Glutamatergic neuron (in vitro differentiated cells): ENCODE measurements around the gene TRIM8. TPM values are rescaled to one million over a fixed set of nuclear protein-coding genes. Genes with fewer than 3 reads are reported as not detected.

ENCODE experiments used
- DNase-seq: peaks from one replicate; pipeline ENCODE4 v3.0.0; 2022
- H3K27ac Mint-ChIP-seq: one replicate; pipeline ENCODE4 v1.8.0; 2020; ENCODE audit warnings: mild to moderate bottlenecking, mixed read lengths, inconsistent platforms; ENCODE audit not compliant: unreplicated experiment
- H3K27me3 Mint-ChIP-seq: one replicate; pipeline ENCODE4 v1.8.0; 2020; ENCODE audit warnings: mild to moderate bottlenecking, moderate library complexity, mixed read lengths, inconsistent platforms; ENCODE audit not compliant: unreplicated experiment
- H3K36me3 Mint-ChIP-seq: one replicate; pipeline ENCODE4 v1.8.0; 2020; ENCODE audit warnings: mild to moderate bottlenecking, mixed read lengths, inconsistent platforms; ENCODE audit not compliant: unreplicated experiment
- H3K4me1 Mint-ChIP-seq: one replicate; pipeline ENCODE4 v1.8.0; 2020; ENCODE audit warnings: mild to moderate bottlenecking, low read depth, mixed read lengths, inconsistent platforms; ENCODE audit not compliant: unreplicated experiment
- H3K4me3 Mint-ChIP-seq: one replicate; pipeline ENCODE4 v1.8.0; 2020; ENCODE audit warnings: mild to moderate bottlenecking, mixed read lengths, inconsistent platforms; ENCODE audit not compliant: unreplicated experiment
- H3K9me3 Mint-ChIP-seq: one replicate; pipeline ENCODE4 v1.8.0; 2020; ENCODE audit warnings: mild to moderate bottlenecking, moderate library complexity, mixed read lengths, inconsistent platforms; ENCODE audit not compliant: unreplicated experiment
- long read RNA-seq: library from polyadenylated mRNA; unstranded; transcript quantifications from one replicate; pipeline ENCODE4 v2.0.0, GENCODE V29; 2020; ENCODE audit not compliant: unreplicated experiment
- total RNA-seq: library from RNA; stranded (reverse); fragmentation: NEBNext Ultra II Directional; extraction: Animal tissue kit (Norgen Biotek cat#: 25700); gene quantifications from one replicate; pipeline ENCODE4 v1.2.1, GENCODE V29; 2021; ENCODE audit not compliant: unreplicated experiment
- TF ChIP-seq, protein P1 (sequence below): fragments of 200-600 bp; sonication (generic); IDR thresholded peaks from one replicate; pipeline ENCODE4 v1.5.0; 2021; ENCODE audit not compliant: partially characterized antibody, unreplicated experiment

Gene TRIM8, protein sequence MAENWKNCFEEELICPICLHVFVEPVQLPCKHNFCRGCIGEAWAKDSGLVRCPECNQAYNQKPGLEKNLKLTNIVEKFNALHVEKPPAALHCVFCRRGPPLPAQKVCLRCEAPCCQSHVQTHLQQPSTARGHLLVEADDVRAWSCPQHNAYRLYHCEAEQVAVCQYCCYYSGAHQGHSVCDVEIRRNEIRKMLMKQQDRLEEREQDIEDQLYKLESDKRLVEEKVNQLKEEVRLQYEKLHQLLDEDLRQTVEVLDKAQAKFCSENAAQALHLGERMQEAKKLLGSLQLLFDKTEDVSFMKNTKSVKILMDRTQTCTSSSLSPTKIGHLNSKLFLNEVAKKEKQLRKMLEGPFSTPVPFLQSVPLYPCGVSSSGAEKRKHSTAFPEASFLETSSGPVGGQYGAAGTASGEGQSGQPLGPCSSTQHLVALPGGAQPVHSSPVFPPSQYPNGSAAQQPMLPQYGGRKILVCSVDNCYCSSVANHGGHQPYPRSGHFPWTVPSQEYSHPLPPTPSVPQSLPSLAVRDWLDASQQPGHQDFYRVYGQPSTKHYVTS
- 74.8 TPM for total RNA-seq
- long read RNA-seq, full-length matches to known transcripts = 4 of 9 reads
- long read RNA-seq, partial matches to known transcripts = 0 of 9 reads
- long read RNA-seq, other reads (novel, unspliced or antisense) = 5 of 9 reads

DNA sequence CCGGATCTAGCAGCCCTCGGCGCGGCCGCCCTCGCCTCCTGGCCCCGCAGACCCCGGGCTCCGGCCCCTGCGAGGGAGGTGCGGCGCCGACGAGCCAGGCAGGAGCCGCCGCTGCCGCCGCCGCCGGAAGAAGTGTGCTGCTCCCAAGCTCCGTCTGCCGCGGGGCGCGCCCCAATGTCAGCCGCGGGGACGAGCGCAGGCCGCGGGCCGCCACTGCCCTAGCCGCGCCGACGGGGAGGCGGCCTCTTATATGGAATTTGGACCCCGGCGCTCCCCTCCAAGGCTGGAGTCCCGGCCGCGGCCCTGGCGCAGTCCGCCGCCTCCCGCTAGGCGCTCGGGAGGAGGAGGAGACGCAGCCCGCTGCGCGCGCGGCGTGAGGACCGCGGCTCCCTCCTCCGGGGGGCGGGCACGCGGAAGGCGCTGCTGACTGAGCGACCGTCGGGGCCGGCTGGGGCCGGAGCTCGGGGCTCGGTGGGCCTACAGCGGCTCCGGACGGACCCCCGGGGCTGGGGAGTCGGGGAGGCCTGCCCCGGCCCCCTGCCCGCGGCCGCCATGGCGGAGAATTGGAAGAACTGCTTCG, at the start of gene TRIM8:
TSS of gene TRIM8 (plus strand) at position 414 of the 580 bp plus-strand sequence. CDS start at position 553, 139 bp downstream.
- Mint-ChIP-seq H3K4me1 (peaks cover 25% of the 10 kb centered on the region), H3K4me3 (peak within 1 kb of the TSS; percentile 99), H3K27ac (peak within 1 kb of the TSS; percentile 99), H3K9me3 (peaks cover 28% of the 10 kb centered on the region), H3K36me3 (no peaks in the 10 kb centered on the region), H3K27me3 (peaks cover 33% of the 10 kb centered on the region)
- DNase-seq = peak; percentile 66
- TF ChIP-seq, protein P1, sequence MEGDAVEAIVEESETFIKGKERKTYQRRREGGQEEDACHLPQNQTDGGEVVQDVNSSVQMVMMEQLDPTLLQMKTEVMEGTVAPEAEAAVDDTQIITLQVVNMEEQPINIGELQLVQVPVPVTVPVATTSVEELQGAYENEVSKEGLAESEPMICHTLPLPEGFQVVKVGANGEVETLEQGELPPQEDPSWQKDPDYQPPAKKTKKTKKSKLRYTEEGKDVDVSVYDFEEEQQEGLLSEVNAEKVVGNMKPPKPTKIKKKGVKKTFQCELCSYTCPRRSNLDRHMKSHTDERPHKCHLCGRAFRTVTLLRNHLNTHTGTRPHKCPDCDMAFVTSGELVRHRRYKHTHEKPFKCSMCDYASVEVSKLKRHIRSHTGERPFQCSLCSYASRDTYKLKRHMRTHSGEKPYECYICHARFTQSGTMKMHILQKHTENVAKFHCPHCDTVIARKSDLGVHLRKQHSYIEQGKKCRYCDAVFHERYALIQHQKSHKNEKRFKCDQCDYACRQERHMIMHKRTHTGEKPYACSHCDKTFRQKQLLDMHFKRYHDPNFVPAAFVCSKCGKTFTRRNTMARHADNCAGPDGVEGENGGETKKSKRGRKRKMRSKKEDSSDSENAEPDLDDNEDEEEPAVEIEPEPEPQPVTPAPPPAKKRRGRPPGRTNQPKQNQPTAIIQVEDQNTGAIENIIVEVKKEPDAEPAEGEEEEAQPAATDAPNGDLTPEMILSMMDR = no peak

DNA sequence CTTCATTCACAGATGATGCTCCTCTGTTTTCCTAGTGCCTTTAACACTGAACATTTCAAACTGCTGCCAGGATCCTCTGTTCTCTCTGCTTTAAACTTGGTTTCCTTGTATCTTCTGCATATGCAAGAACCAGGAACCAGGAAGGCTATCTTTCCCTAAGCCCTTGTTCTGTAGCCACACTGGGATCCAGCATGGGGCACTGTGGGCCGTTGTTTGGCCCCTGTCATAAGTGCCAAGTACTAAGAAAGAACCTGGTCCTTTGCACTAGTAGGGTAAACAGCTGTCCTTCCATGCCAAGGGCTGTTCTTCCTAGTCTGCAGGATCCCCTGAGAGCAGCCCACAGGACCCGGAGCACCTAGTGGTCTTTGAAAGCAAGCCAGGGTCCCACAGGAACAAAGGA, 49.0 kb upstream of the TRIM8 start:
- H3K4me1 Mint-ChIP-seq = peaks cover 4% of the 10 kb centered on the region
- TF ChIP-seq, protein P1 = no peak
- peaks cover 7% of the 10 kb centered on the region for H3K27me3 Mint-ChIP-seq
- no peak overlapping the region for H3K4me3 Mint-ChIP-seq
- peak overlapping the region; percentile 33 for H3K27ac Mint-ChIP-seq
- peaks cover 9% of the 10 kb centered on the region for H3K36me3 Mint-ChIP-seq
- peaks cover 5% of the 10 kb centered on the region for H3K9me3 Mint-ChIP-seq
- DNase-seq = no peak

DNA sequence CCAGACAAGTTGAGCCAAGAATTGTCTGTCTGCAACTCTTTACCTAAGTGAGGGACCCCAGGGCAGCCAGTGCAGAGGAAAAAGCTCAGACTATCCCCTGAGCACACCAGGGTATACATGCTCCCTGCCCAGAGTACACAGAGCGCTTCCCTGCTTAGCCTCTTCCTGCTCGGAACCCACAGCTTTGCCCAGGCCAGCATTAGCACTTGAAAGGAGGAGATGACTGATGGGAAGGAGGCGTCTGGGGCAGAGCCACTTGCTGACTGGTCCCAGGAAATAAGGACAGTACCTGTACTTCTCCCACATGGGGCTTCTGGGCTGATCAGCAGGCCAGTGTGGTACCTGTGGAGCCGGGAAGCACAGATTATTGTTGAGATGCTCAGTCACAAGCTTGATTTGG, 48.4 kb upstream of the TRIM8 start:
- TF ChIP-seq, protein P1 = no peak
- Mint-ChIP-seq H3K4me1 (peaks cover 7% of the 10 kb centered on the region), H3K4me3 (no peak overlapping the region), H3K9me3 (peaks cover 5% of the 10 kb centered on the region), H3K27me3 (peaks cover 9% of the 10 kb centered on the region), H3K27ac (no peak overlapping the region), H3K36me3 (peaks cover 9% of the 10 kb centered on the region)
- DNase-seq = no peak

DNA sequence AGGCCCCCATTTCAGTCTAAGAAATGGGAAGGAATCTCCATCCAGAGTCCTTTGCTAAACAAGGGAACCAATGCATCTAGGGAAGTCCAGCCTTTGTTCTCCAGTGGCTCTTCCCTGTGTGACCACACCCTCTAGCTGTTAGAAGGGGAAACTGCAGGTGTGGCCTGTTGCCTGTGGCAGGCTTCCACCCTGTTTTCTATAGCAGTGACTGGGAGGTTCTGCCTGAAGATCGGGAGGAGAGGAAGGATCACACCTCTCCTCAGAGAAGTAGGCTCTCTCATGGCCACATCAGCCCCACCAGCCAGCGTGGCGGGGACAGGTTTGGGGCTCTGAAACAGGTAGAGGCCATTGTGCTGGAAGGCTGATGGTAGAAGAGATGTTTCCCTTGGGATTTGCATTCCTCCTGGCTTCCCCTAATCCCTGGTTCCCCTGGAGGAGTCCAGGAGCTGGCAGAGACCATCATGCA, 47.7 kb upstream of the TRIM8 start:
- peaks cover 7% of the 10 kb centered on the region for H3K4me1 Mint-ChIP-seq
- no peak overlapping the region for H3K4me3 Mint-ChIP-seq
- peak; percentile 55 for DNase-seq
- no peak overlapping the region for H3K27ac Mint-ChIP-seq
- H3K9me3 Mint-ChIP-seq = peaks cover 5% of the 10 kb centered on the region
- TF ChIP-seq, protein P1 = peak; percentile 67
- H3K27me3 Mint-ChIP-seq = peaks cover 9% of the 10 kb centered on the region
- H3K36me3 Mint-ChIP-seq = peaks cover 9% of the 10 kb centered on the region
